PC-9 (cell line): ENCODE measurements around the gene PEA15. TPM values are rescaled to one million over a fixed set of nuclear protein-coding genes. Genes with fewer than 3 reads are reported as not detected.

Experiments
- BruUV-seq: library from RNA; stranded (reverse); fragments of 400-500 nt; replicated peaks from 2 replicates; lab custom pipeline; 2021; lab: Mats Ljungman, UMichigan
- CTCF ChIA-PET: fragments of 300-600 bp; sonication (Branson Sonifier 250); formaldehyde crosslinking; loops from one replicate; lab custom pipeline; 2022; ENCODE audit warnings: antibody characterized with exemption; lab: Charles Lee
- POLR2A ChIA-PET: fragments of 300-600 bp; sonication (Branson Sonifier 250); formaldehyde crosslinking; loops from one replicate; lab custom pipeline; 2022; ENCODE audit warnings: antibody characterized with exemption; ENCODE audit not compliant: unreplicated experiment; lab: Charles Lee
- DNase-seq, 2 experiments: peaks; one replicate each; pipeline versions ENCODE4 v3.0.0 to v3.0.0-alpha.2; 2015 to 2022; ENCODE audit warnings: mixed read lengths in 1 of 2
- H2AFZ ChIP-seq: fragments of 200-600 bp; sonication (generic); 2 replicates; pipeline ENCODE4 v1.8.1; 2017; ENCODE audit warnings: antibody characterized with exemption
- H3F3A ChIP-seq: fragments of 200-600 bp; sonication (generic); 2 replicates; pipeline ENCODE4 v1.8.1; 2017; ENCODE audit warnings: antibody characterized with exemption, mild to moderate bottlenecking, low read depth; ENCODE audit not compliant: insufficient read depth
- H3K27ac ChIP-seq: fragments of 200-600 bp; sonication (generic); 2 replicates; pipeline ENCODE4 v1.6.1; 2016; ENCODE audit warnings: mixed run types
- H3K27me3 ChIP-seq: fragments of 200-600 bp; sonication (generic); 2 replicates; pipeline ENCODE4 v1.6.1; 2016; ENCODE audit warnings: low read depth, mixed run types; ENCODE audit not compliant: insufficient read depth
- H3K36me3 ChIP-seq: fragments of 200-600 bp; sonication (generic); 2 replicates; pipeline ENCODE4 v1.6.1; 2016; ENCODE audit warnings: low read depth, mixed run types
- H3K4me1 ChIP-seq: fragments of 200-600 bp; sonication (generic); replicated peaks from 2 replicates; pipeline ENCODE4 v1.6.1; 2016; ENCODE audit warnings: mixed run types; ENCODE audit not compliant: insufficient read depth
- H3K4me2 ChIP-seq: fragments of 200-600 bp; sonication (generic); 2 replicates; pipeline ENCODE4 v1.6.1; 2017; ENCODE audit warnings: mixed run types
- H3K4me3 ChIP-seq: fragments of 200-600 bp; sonication (generic); 2 replicates; pipeline ENCODE4 v1.6.1; 2016; ENCODE audit warnings: mixed run types
- H3K79me2 ChIP-seq: fragments of 200-600 bp; sonication (generic); 2 replicates; pipeline ENCODE4 v1.6.1; 2017; ENCODE audit warnings: low read depth, mixed run types
- H3K9me2 ChIP-seq: fragments of 200-600 bp; sonication (generic); 2 replicates; pipeline ENCODE4 v1.8.1; 2017; ENCODE audit warnings: mild to moderate bottlenecking; ENCODE audit not compliant: insufficient read depth
- H3K9me3 ChIP-seq: fragments of 200-600 bp; sonication (generic); 2 replicates; pipeline ENCODE4 v1.8.1; 2016; ENCODE audit warnings: low read depth; ENCODE audit not compliant: insufficient read depth
- H4K20me1 ChIP-seq: fragments of 200-600 bp; sonication (generic); 2 replicates; pipeline ENCODE4 v1.8.1; 2017; ENCODE audit not compliant: insufficient read depth
- CTCF ChIP-seq: fragments of 200-600 bp; sonication (generic); conservative IDR thresholded peaks from 2 replicates; pipeline ENCODE4 v1.6.1; 2017; ENCODE audit warnings: mixed run types, antibody characterized with exemption, mild to moderate bottlenecking, moderate library complexity
- EZH2 ChIP-seq: fragments of 200-600 bp; sonication (generic); IDR thresholded peaks from 2 replicates; pipeline ENCODE4 v1.8.0; 2017; ENCODE audit warnings: antibody characterized with exemption, low read depth
- intact Hi-C: fragments of 100-400 bp; cut with micrococcal nuclease; formaldehyde crosslinking; loops from one replicate; pipeline ENCODE4 v1.10.0; 2022; ENCODE audit not compliant: unreplicated experiment
- total RNA-seq: library from RNA; stranded (reverse); gene quantifications from 2 replicates; pipeline ENCODE4 v1.2.3, GENCODE V29; 2021

PEA15 gene
- total RNA-seq, 1 experiment from 2014 or later = 139 TPM

GRCh38 chr1:160177231-160177630 lies 28.0 kb upstream of the PEA15 start:
- TF ChIP-seq CTCF (no peak), EZH2 (no peak)
- intact Hi-C loops = no loop called here
- no TSS peak for BruUV-seq
- DNase-seq = no peak
- H3K4me3 ChIP-seq = no peak overlapping the region
- H2AFZ ChIP-seq = no peak overlapping the region
- no peaks in the 10 kb centered on the region for H3F3A ChIP-seq
- no peaks in the 10 kb centered on the region for H3K36me3 ChIP-seq
- H4K20me1 ChIP-seq = no peaks in the 10 kb centered on the region
- CTCF ChIA-PET = interaction anchor here (0.6 kb wide), 1 partner anchor 10 kb away, joined by 3 read pairs; no protein-coding TSS in a partner anchor
- no peak overlapping the region for H3K4me2 ChIP-seq
- H3K9me2 ChIP-seq = no peaks in the 10 kb centered on the region
- POLR2A ChIA-PET = no interaction called here
- H3K9me3 ChIP-seq = no peaks in the 10 kb centered on the region
- no peaks in the 10 kb centered on the region for H3K79me2 ChIP-seq
- no peaks in the 10 kb centered on the region for H3K4me1 ChIP-seq
- no peak overlapping the region for H3K27ac ChIP-seq
- peaks cover 14% of the 10 kb centered on the region for H3K27me3 ChIP-seq

- Histone ChIP-seq H3K4me2 (no peak overlapping the region), H3K79me2 (no peaks in the 10 kb centered on the region), H3K9me3 (no peaks in the 10 kb centered on the region), H4K20me1 (no peaks in the 10 kb centered on the region), H3K27ac (no peak overlapping the region), H3K27me3 (peaks cover 14% of the 10 kb centered on the region), H3F3A (no peaks in the 10 kb centered on the region), H3K36me3 (no peaks in the 10 kb centered on the region), H3K9me2 (no peaks in the 10 kb centered on the region), H3K4me3 (no peak overlapping the region), H3K4me1 (no peaks in the 10 kb centered on the region), H2AFZ (no peak overlapping the region)
- POLR2A ChIA-PET = no interaction called here
- intact Hi-C loops = no loop called here
- CTCF ChIA-PET = interaction anchor here (0.6 kb wide), 1 partner anchor 11 kb away, joined by 3 read pairs; no protein-coding TSS in a partner anchor
- TF ChIP-seq EZH2 (no peak), CTCF (no peak)
- no peak for DNase-seq
- BruUV-seq = no TSS peak
Observed at GRCh38 chr1:160177667-160178066, 27.5 kb upstream of the PEA15 start.

- Histone ChIP-seq H3K4me2 (no peak overlapping the region), H3F3A (no peaks in the 10 kb centered on the region), H3K4me3 (no peak overlapping the region), H3K9me2 (no peaks in the 10 kb centered on the region), H4K20me1 (no peaks in the 10 kb centered on the region), H3K79me2 (no peaks in the 10 kb centered on the region), H3K4me1 (no peaks in the 10 kb centered on the region), H2AFZ (no peak overlapping the region), H3K27ac (no peak overlapping the region), H3K27me3 (peaks cover 8% of the 10 kb centered on the region), H3K9me3 (no peaks in the 10 kb centered on the region), H3K36me3 (no peaks in the 10 kb centered on the region)
- POLR2A ChIA-PET = no interaction called here
- intact Hi-C loops = no loop called here
- DNase-seq = no peak
- TF ChIP-seq CTCF (no peak), EZH2 (no peak)
- no TSS peak for BruUV-seq
- CTCF ChIA-PET = interaction anchor here (1.1 kb wide), 1 partner anchor 41 kb away, joined by 4 read pairs; no protein-coding TSS in a partner anchor
Observed at GRCh38 chr1:160178731-160179130, 26.5 kb upstream of the PEA15 start.
